H1 (cell line): Measurements from ENCODE around the gene EIF2S1. TPM values are rescaled to one million over a fixed set of nuclear protein-coding genes. Genes with fewer than 3 reads are reported as not detected.

Source experiments
- SP2 ChIP-seq: IDR thresholded peaks from 2 replicates; pipeline ENCODE4 v1.6.1; 2012; ENCODE audit warnings: mild to moderate bottlenecking, low read length, inconsistent platforms
- polyA plus RNA-seq, 7 experiments: library from polyadenylated mRNA; depleted of rRNA in 3 of 7; stranded (reverse) in 5 of 7; unstranded in 2 of 7; fragments of >200 nt in 5 of 7; fragments of 200-250 nt in 2 of 7; gene quantifications; 1 replicate in 5 of 7; 2 replicates in 1 of 7; 4 replicates in 1 of 7; pipeline versions ENCODE4 v1.2.1 to v1.2.3, GENCODE V29; 2011 to 2013; ENCODE audit warnings: missing spikeins in 2 of 7, mixed read lengths in 2 of 7
- total RNA-seq: library from RNA; stranded (reverse); fragmentation: NEBNext Ultra II Directional; extraction: Animal tissue kit (Norgen Biotek cat#: 25700); gene quantifications from 2 replicates; pipeline ENCODE4 v1.2.1, GENCODE V29; 2021
- TF ChIP-seq, protein P1 (sequence below): fragments of 300-600 bp; sonication (generic); IDR thresholded peaks from 2 replicates; pipeline ENCODE4 v1.7.1; 2012; ENCODE audit warnings: low read length, moderate library complexity, mild to moderate bottlenecking, inconsistent platforms; ENCODE audit not compliant: insufficient replicate concordance

EIF2S1 gene
- total and polyA plus RNA-seq, 2 of the 8 experiments (the other 6 are each of a cell fraction or from before 2014, with no cell fraction given) = 35.1 to 146 TPM

DNA sequence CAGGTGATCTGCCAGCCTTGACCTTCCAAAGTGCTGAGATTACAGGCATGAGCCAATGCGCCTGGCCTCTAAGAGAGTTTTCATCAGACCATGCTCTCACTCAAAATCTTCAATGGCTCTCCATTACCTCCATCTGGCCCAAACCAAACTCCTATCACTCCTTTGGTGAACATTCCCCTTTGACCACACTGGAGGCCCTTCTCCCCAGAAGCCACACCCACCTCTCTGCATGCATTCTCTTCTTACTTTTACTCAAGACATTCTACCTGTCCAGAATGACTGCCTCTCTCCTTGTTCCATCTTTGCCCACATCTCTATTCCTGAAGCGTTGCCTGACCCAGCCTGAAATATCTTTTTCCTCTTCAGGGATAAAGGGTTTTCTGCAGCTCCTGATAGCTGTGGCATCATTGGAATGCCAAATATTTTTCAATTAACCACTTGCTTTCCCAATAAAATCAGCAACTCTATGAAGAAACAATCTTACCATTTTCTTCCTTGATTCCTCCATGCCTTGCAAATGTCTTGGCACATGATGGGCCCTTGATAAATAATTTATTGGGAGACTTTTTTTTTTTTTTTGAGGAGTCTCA, 36.3 kb downstream of the EIF2S1 start (continued):
- TF ChIP-seq, protein P1, sequence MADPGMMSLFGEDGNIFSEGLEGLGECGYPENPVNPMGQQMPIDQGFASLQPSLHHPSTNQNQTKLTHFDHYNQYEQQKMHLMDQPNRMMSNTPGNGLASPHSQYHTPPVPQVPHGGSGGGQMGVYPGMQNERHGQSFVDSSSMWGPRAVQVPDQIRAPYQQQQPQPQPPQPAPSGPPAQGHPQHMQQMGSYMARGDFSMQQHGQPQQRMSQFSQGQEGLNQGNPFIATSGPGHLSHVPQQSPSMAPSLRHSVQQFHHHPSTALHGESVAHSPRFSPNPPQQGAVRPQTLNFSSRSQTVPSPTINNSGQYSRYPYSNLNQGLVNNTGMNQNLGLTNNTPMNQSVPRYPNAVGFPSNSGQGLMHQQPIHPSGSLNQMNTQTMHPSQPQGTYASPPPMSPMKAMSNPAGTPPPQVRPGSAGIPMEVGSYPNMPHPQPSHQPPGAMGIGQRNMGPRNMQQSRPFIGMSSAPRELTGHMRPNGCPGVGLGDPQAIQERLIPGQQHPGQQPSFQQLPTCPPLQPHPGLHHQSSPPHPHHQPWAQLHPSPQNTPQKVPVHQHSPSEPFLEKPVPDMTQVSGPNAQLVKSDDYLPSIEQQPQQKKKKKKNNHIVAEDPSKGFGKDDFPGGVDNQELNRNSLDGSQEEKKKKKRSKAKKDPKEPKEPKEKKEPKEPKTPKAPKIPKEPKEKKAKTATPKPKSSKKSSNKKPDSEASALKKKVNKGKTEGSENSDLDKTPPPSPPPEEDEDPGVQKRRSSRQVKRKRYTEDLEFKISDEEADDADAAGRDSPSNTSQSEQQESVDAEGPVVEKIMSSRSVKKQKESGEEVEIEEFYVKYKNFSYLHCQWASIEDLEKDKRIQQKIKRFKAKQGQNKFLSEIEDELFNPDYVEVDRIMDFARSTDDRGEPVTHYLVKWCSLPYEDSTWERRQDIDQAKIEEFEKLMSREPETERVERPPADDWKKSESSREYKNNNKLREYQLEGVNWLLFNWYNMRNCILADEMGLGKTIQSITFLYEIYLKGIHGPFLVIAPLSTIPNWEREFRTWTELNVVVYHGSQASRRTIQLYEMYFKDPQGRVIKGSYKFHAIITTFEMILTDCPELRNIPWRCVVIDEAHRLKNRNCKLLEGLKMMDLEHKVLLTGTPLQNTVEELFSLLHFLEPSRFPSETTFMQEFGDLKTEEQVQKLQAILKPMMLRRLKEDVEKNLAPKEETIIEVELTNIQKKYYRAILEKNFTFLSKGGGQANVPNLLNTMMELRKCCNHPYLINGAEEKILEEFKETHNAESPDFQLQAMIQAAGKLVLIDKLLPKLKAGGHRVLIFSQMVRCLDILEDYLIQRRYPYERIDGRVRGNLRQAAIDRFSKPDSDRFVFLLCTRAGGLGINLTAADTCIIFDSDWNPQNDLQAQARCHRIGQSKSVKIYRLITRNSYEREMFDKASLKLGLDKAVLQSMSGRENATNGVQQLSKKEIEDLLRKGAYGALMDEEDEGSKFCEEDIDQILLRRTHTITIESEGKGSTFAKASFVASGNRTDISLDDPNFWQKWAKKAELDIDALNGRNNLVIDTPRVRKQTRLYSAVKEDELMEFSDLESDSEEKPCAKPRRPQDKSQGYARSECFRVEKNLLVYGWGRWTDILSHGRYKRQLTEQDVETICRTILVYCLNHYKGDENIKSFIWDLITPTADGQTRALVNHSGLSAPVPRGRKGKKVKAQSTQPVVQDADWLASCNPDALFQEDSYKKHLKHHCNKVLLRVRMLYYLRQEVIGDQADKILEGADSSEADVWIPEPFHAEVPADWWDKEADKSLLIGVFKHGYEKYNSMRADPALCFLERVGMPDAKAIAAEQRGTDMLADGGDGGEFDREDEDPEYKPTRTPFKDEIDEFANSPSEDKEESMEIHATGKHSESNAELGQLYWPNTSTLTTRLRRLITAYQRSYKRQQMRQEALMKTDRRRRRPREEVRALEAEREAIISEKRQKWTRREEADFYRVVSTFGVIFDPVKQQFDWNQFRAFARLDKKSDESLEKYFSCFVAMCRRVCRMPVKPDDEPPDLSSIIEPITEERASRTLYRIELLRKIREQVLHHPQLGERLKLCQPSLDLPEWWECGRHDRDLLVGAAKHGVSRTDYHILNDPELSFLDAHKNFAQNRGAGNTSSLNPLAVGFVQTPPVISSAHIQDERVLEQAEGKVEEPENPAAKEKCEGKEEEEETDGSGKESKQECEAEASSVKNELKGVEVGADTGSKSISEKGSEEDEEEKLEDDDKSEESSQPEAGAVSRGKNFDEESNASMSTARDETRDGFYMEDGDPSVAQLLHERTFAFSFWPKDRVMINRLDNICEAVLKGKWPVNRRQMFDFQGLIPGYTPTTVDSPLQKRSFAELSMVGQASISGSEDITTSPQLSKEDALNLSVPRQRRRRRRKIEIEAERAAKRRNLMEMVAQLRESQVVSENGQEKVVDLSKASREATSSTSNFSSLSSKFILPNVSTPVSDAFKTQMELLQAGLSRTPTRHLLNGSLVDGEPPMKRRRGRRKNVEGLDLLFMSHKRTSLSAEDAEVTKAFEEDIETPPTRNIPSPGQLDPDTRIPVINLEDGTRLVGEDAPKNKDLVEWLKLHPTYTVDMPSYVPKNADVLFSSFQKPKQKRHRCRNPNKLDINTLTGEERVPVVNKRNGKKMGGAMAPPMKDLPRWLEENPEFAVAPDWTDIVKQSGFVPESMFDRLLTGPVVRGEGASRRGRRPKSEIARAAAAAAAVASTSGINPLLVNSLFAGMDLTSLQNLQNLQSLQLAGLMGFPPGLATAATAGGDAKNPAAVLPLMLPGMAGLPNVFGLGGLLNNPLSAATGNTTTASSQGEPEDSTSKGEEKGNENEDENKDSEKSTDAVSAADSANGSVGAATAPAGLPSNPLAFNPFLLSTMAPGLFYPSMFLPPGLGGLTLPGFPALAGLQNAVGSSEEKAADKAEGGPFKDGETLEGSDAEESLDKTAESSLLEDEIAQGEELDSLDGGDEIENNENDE = no peak
- TF ChIP-seq SP2 = no peak
